Measurements from ENCODE around the gene EPB41L2. TPM values are rescaled to one million over a fixed set of nuclear protein-coding genes. Genes with fewer than 3 reads are reported as not detected.
"Not testable (repeated sequence)": the region's sequence is repeated elsewhere in the genome, so short reads cannot be mapped to it uniquely, and the experiment has no call there.

The EPB41L2 gene
- total and polyA plus RNA-seq, 2 donors from 2014 or later, result 19.6 to 111 TPM

DNA sequence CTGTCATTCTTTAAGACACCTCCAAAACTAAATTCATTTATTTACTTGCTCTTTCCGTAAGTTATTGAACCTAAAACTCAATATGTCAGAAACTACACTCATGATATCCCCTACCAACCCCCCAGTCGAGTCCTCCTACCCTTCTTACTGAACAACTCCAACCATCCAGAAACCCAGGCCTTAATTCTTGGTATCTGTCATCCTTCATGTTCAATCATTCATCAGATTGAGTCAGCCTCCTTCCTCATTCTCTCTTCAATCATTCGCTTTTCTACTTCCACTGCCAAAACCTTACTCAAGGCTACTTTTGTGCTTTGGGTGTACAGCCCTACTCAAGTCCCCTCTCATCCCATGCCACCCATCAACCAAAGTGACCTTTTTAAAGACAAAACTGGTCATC, 140.1 kb downstream of the EPB41L2 start:
- Histone ChIP-seq H3K27ac (ENCODE audit: low read depth in 2 of 2, low read length in 2 of 2) (no peak overlapping the region), H3K9me3 (ENCODE audit: control insufficient read depth in 2 of 3, insufficient read depth in 1 of 3, low read length in 3 of 3) (no peaks in the 10 kb centered on the region), H3K27me3 (ENCODE audit: control insufficient read depth, insufficient read depth, low read length) (no peaks in the 10 kb centered on the region), H3K9ac (ENCODE audit: low read length in 3 of 3) (no peak overlapping the region), H3K36me3 (ENCODE audit: control insufficient read depth in 2 of 3, insufficient read depth in 3 of 3, low read length in 3 of 3) (no peaks in the 10 kb centered on the region), H3K4me1 (ENCODE audit: control insufficient read depth in 2 of 3, insufficient read depth in 2 of 3, low read depth in 1 of 3, low read length in 3 of 3) (no peaks in the 10 kb centered on the region), H3K4me3 (ENCODE audit: low read length in 3 of 3) (no peak overlapping the region)
- no peak for TF ChIP-seq CTCF (IDR thresholded peaks at IDR 0.05; ENCODE audit: borderline replicate concordance, extremely low read depth, insufficient read depth)
- FAIRE-seq (no peak), DNase-seq (no peak)
- intact Hi-C loops (cut with DNase I), result no loop called here

DNA sequence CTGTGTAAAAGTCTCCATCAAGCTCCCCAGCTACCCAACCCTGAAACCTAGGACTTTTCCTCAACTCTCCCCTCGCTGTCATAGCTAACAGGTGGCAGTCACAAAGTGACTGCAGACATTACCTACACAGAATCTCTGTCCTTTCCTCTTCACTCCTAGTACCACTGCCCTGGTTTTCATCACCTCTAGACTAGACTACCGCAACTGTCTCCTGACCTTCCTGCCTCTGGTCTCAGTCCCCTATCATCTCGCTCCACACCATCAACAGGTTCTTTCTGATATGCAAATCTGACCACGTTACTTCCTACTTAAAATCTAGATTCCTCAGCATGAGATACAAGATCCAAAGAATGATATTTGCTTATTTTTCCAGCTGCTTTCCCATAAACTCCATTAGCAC, 142.1 kb downstream of the EPB41L2 start:
- Histone ChIP-seq H3K4me3 (ENCODE audit: low read length in 3 of 3) (no peak overlapping the region), H3K9ac (ENCODE audit: low read length in 3 of 3) (no peak overlapping the region), H3K27ac (ENCODE audit: low read depth in 2 of 2, low read length in 2 of 2) (no peak overlapping the region), H3K9me3 (ENCODE audit: control insufficient read depth in 2 of 3, insufficient read depth in 1 of 3, low read length in 3 of 3) (no peaks in the 10 kb centered on the region), H3K4me1 (ENCODE audit: control insufficient read depth in 2 of 3, insufficient read depth in 2 of 3, low read depth in 1 of 3, low read length in 3 of 3) (no peaks in the 10 kb centered on the region), H3K36me3 (ENCODE audit: control insufficient read depth in 2 of 3, insufficient read depth in 3 of 3, low read length in 3 of 3) (no peaks in the 10 kb centered on the region), H3K27me3 (ENCODE audit: control insufficient read depth, insufficient read depth, low read length) (no peaks in the 10 kb centered on the region)
- intact Hi-C loops (cut with DNase I), result no loop called here
- DNase-seq, result no peak
- no peak for TF ChIP-seq CTCF (IDR thresholded peaks at IDR 0.05; ENCODE audit: borderline replicate concordance, extremely low read depth, insufficient read depth)
- FAIRE-seq, result no peak

- FAIRE-seq (no peak), DNase-seq (peak in 1 of 5 donors; percentile 25)
- intact Hi-C loops (cut with DNase I), result no loop called here
- Histone ChIP-seq H3K4me1 (ENCODE audit: control insufficient read depth in 2 of 3, insufficient read depth in 2 of 3, low read depth in 1 of 3, low read length in 3 of 3) (no peaks in the 10 kb centered on the region), H3K27me3 (ENCODE audit: control insufficient read depth, insufficient read depth, low read length) (no peaks in the 10 kb centered on the region), H3K9ac (ENCODE audit: low read length in 3 of 3) (no peak overlapping the region), H3K27ac (ENCODE audit: low read depth in 2 of 2, low read length in 2 of 2) (no peak overlapping the region), H3K9me3 (ENCODE audit: control insufficient read depth in 2 of 3, insufficient read depth in 1 of 3, low read length in 3 of 3) (no peaks in the 10 kb centered on the region), H3K4me3 (ENCODE audit: low read length in 3 of 3) (no peak overlapping the region), H3K36me3 (ENCODE audit: control insufficient read depth in 2 of 3, insufficient read depth in 3 of 3, low read length in 3 of 3) (no peaks in the 10 kb centered on the region)
- no peak for TF ChIP-seq CTCF (IDR thresholded peaks at IDR 0.05; ENCODE audit: borderline replicate concordance, extremely low read depth, insufficient read depth)
Observed at GRCh38 chr6:130918171-130918570, 144.9 kb downstream of the EPB41L2 start.

DNA sequence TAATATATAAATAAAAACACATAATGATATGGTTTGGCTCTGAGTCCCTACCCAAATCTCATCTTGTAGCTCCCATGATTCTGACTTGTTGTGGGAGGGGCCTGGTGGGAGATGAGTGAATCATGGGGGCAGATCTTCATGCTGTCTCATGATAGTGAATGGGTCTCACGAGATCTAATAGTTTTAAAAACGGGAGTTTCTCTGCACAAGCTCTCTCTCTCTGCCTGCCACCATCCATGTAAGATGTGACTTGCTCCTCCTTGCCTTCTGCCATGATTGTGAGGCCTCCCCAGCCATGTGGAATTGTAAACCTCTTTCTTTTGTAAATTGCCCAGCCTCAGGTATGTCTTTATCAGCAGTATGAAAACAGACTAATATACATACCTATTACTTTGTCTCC, 147.4 kb downstream of the EPB41L2 start:
- DNase-seq; H3K9me3 ChIP-seq (ENCODE audit: control insufficient read depth in 2 of 3, insufficient read depth in 1 of 3, low read length in 3 of 3); H3K9ac ChIP-seq (ENCODE audit: low read length in 3 of 3); intact Hi-C loops (cut with DNase I); H3K36me3 ChIP-seq (ENCODE audit: control insufficient read depth in 2 of 3, insufficient read depth in 3 of 3, low read length in 3 of 3); FAIRE-seq; H3K4me3 ChIP-seq (ENCODE audit: low read length in 3 of 3); H3K27ac ChIP-seq (ENCODE audit: low read depth in 2 of 2, low read length in 2 of 2); H3K4me1 ChIP-seq (ENCODE audit: control insufficient read depth in 2 of 3, insufficient read depth in 2 of 3, low read depth in 1 of 3, low read length in 3 of 3); H3K27me3 ChIP-seq (ENCODE audit: control insufficient read depth, insufficient read depth, low read length): not testable (repeated sequence)

All from kidney (tissue), 14 donors.